ENCODE measurements around the gene EGR1.

EGR1 gene

DNA sequence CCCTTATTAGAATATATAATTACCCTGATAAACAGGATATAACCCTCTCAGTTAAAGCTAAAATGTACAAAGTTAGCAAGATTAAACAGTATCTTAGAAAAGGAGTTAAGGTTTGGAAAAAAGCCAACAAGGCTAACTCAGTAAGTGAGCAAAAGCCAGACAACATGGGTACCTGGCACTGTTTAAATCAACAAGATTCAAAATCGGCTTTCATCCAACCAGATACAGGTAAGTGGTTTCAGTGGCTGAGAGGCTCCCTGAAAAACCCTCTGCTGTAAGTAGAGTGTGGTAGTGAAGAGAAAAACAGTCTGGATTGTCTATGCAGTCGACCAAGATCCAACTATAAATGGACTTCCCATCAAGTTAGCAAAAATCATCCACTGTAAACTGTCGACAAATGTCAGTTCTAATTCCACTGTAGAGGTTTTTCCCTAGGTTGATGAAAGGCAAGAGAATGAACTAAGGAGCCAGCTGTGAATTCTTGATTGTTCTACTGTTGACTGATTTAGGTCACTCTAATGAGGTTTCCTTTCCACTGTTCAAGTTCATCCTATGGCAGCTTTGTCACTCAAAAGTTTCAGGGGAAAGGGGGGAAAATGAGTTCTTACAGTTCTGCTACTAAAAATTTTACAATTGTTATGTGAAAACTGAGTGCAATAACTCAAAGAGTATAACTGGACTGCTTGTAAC is 50.4 kb downstream of the EGR1 start:
- DNase-seq = no peak

- no peak for DNase-seq
Observed at GRCh38 chr5:138517437-138517836, 52.2 kb downstream of the EGR1 start.
